ENCODE results near the gene HARS2.
A peak's percentile ranks its signal among the peaks of the same experiment; 100 is the strongest.
"Not testable (repeated sequence)": the region's sequence is repeated elsewhere in the genome, so short reads cannot be mapped to it uniquely, and the experiment has no call there.

HARS2 gene

GRCh38 chr5:140694276-140694675 is 3.0 kb downstream of the HARS2 start:
- no peak for DNase-seq

- no peak for DNase-seq
These were observed 5.7 kb downstream of the HARS2 start for GRCh38 chr5:140696891-140697492.

- DNase-seq = peak; percentile 71
These were observed 9.2 kb downstream of the HARS2 start, which contains the start of gene ZMAT2 for GRCh38 chr5:140700177-140701144. Gene ZMAT2 (plus strand): TSS chr5:140700447. CDS start chr5:140700461, 14 bp downstream.

GRCh38 chr5:140707812-140708211 is 16.6 kb downstream of the HARS2 start:
- DNase-seq = no peak

DNA sequence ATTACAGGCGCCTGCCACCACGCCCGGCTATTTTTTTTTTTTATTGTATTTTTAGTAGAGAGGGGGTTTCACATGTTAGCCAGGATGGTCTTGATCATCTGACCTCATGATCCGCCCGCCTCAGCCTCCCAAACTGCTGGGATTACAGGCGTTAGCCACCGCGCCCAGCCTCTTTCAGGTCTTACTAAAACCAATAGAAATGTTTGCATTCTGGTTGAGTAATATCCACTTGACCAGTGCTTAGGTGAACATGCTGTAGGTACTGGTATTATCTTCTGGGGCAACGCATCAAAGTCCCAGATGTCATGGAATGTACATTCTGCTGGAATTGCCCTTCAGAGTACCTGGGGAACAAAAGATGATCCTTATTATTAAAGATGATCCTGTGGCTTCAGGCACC is 17.5 kb downstream of the HARS2 start:
- DNase-seq = not testable (repeated sequence)

GRCh38 chr5:140710899-140711552 is 19.8 kb downstream of the HARS2 start:
- DNase-seq = peak; percentile 74

DNA sequence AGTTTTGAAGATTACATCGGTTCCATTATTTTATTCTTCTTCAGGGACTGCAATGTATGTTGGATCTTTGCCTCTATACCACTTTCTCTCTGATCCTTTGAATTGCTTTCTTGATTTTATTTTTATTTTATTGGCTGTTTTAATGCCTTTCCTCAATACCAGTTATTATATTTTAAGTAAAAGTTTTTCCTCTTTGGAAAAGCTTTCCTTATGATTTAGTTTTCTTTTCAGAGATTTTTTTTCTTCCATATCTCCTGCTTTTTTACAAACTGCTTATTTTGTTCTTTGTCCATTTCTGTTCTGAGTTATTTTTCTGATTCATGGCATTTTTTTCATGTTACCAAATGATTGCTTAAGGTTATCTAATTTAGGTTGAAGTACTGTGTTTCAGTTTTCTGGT is 20.5 kb downstream of the HARS2 start:
- DNase-seq = no peak

GRCh38 chr5:140713562-140714094 is 22.4 kb downstream of the HARS2 start:
- DNase-seq = no peak

- DNase-seq = not testable (repeated sequence)
These were observed 25.0 kb downstream of the HARS2 start for GRCh38 chr5:140716238-140716637.

DNA sequence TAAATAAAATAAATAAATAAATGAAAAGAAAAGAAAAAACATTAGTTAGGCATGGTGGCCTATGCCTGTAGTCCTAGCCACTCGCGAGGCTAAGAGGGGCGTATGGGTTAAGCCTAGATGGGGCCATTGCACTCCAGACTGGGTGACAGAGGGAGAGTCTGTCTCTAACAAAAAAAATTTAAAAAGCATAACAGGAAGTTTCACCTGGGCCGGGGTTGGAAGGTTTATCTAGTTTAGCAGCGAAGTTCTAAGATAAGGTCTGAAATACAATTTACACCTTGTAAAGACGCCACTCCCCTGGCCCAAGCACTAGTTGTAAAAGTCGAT is 27.0 kb downstream of the HARS2 start:
- DNase-seq = no peak

DNA sequence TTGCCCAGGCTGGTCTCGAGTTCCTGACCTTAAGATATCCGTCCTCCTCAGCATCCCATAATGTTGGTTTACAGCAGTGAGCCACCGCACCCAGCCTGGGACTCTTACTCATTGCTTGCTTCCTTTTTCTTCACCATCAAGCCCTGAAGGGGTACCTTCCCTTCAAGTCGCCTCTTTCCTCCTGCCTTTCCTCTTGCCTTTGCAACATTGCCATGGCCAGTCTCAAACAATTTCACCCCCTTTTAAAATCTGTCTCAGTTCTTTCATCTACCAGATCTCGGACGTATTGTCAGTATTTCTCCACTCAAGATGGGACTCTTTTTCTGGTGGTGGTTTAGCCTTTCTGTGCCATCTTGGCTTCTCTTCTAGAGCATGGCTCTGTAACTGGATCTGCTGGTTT is 29.5 kb downstream of the HARS2 start:
- not testable (repeated sequence) for DNase-seq

DNA sequence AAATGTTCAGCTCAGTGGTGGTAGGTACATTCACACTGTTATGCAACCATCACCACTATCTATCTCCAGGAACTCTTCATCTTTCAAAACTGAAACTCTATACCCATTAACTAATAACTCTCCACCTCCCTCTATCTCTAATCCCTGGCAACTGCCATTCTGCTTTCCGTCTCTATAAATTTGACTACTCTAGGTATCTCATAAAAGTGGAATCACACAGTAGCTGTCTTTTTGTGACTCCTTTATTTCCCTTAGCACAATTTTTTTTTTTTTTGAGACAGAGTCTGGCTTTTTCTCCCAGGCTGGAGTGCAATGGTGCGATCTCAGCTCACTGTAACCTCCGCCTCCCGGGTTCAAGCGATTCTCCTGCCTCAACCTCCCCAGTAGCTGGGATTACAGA is 30.1 kb downstream of the HARS2 start:
- DNase-seq = not testable (repeated sequence)

DNA sequence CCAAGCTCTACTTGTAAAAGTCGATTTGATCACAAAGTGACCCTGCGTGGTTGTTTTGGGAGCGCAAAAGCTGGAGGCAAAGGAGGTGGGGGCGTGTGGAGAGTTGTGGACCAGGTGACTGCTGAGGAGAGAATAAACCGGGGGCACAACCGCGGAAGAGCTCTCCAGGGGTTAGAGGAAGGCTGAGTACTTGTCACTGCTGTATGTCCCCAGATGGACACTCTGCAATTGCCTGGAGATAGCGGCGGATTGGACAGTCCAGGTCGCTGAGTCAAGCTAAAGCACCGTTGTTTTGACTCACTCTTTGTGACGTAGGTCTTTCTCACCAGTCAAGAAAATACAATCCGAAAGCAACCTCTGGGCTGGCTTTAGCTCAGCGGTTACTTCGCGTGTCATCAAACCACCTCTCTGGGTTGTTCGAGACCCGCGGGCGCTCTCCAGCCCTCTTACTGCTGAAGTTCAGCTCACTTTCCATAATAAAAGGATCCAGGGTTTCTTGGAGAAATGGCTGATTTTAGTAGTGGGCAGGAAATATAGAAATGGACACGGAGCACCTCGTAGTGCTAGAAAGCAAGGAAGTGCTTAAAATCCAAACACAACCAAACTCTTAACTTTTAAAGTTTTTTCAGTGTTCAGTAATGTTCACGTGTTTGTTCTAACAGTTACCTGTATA is 34.7 kb downstream of the HARS2 start:
- peak; percentile 12 for DNase-seq

GRCh38 chr5:140733098-140733497 is 41.8 kb downstream of the HARS2 start:
- DNase-seq = no peak

- DNase-seq = no peak
These were observed 43.1 kb downstream of the HARS2 start for GRCh38 chr5:140734354-140734753.

- DNase-seq = no peak
These were observed 46.2 kb downstream of the HARS2 start for GRCh38 chr5:140737486-140737885.

GRCh38 chr5:140741967-140742366 is 50.7 kb downstream of the HARS2 start:
- no peak for DNase-seq

All from right kidney (tissue), 1 donor.